WTC11 (cell line): ENCODE measurements around the gene TBC1D22A. TPM values are rescaled to one million over a fixed set of nuclear protein-coding genes. Genes with fewer than 3 reads are reported as not detected.

ENCODE experiments used
- ATAC-seq: fragments of 200-7000 bp; cut with Tn5 transposase; 2 replicates; pipeline ENCODE4 v1.10.0; 2021; ENCODE audit warnings: mild to moderate bottlenecking, moderate library complexity
- CTCF ChIA-PET: fragments of 300-600 bp; sonication (Branson Sonifier 250); formaldehyde crosslinking; loops from one replicate; lab custom pipeline; 2021; ENCODE audit warnings: antibody characterized with exemption; lab: Charles Lee
- POLR2A ChIA-PET: fragments of 350-600 bp; sonication (Branson Sonifier 250); formaldehyde crosslinking; loops from one replicate; lab custom pipeline; 2021; ENCODE audit warnings: antibody characterized with exemption; lab: Charles Lee
- DNase-seq: peaks from one replicate; pipeline ENCODE4 v3.0.0; 2021; ENCODE audit warnings: low spot score
- H3K27ac Mint-ChIP-seq: 2 replicates; pipeline ENCODE4 v1.8.0; 2021; ENCODE audit warnings: mixed read lengths
- H3K27me3 Mint-ChIP-seq: 2 replicates; pipeline ENCODE4 v1.8.0; 2021; ENCODE audit warnings: low read depth, mild to moderate bottlenecking, moderate library complexity, mixed read lengths
- H3K36me3 Mint-ChIP-seq: 2 replicates; pipeline ENCODE4 v1.8.0; 2021; ENCODE audit warnings: mixed read lengths
- H3K4me1 Mint-ChIP-seq: 2 replicates; pipeline ENCODE4 v1.8.0; 2022; ENCODE audit warnings: mixed read lengths
- H3K4me3 Mint-ChIP-seq: 2 replicates; pipeline ENCODE4 v1.8.0; 2021; ENCODE audit warnings: mild to moderate bottlenecking, moderate library complexity, mixed read lengths
- H3K9me3 Mint-ChIP-seq: 2 replicates; pipeline ENCODE4 v1.8.0; 2021; ENCODE audit warnings: mixed read lengths
- CBFB ChIP-seq: sonication (generic); formaldehyde crosslinking; IDR thresholded peaks from 2 replicates; pipeline ENCODE4 v1.8.1; 2022; ENCODE audit warnings: mild to moderate bottlenecking, low read depth, missing genetic modification reagents
- CREM ChIP-seq: sonication (generic); formaldehyde crosslinking; IDR thresholded peaks from 2 replicates; pipeline ENCODE4 v1.8.1; 2022; ENCODE audit warnings: mild to moderate bottlenecking, missing genetic modification reagents, moderate library complexity
- ESRRA ChIP-seq: sonication (generic); formaldehyde crosslinking; IDR thresholded peaks from 2 replicates; pipeline ENCODE4 v1.8.1; 2022; ENCODE audit warnings: mild to moderate bottlenecking, missing genetic modification reagents, borderline replicate concordance
- ETV6 ChIP-seq: sonication (generic); formaldehyde crosslinking; IDR thresholded peaks from 2 replicates; pipeline ENCODE4 v1.8.1; 2022; ENCODE audit warnings: mild to moderate bottlenecking, missing genetic modification reagents
- GABPB1 ChIP-seq: sonication (generic); formaldehyde crosslinking; IDR thresholded peaks from 2 replicates; pipeline ENCODE4 v1.8.1; 2023; ENCODE audit warnings: mild to moderate bottlenecking, missing genetic modification reagents
- JAZF1 ChIP-seq: fragments of 250-450 bp; sonication (Bioruptor Pico); IDR thresholded peaks from 2 replicates; pipeline ENCODE4 v1.9.0; 2021; ENCODE audit warnings: moderate library complexity, mild to moderate bottlenecking, inconsistent platforms
- NFATC4 ChIP-seq: fragments of 250-450 bp; sonication (Bioruptor Pico); IDR thresholded peaks from 2 replicates; pipeline ENCODE4 v1.9.0; 2021; ENCODE audit warnings: mild to moderate bottlenecking
- NFE2L1 ChIP-seq: sonication (generic); formaldehyde crosslinking; IDR thresholded peaks from 2 replicates; pipeline ENCODE4 v1.8.1; 2023; ENCODE audit warnings: missing genetic modification reagents
- NFYB ChIP-seq: sonication (generic); formaldehyde crosslinking; conservative IDR thresholded peaks from 2 replicates; pipeline ENCODE4 v1.8.0; 2022; ENCODE audit warnings: low read depth, missing genetic modification reagents
- TEAD1 ChIP-seq: sonication (generic); formaldehyde crosslinking; IDR thresholded peaks from 2 replicates; pipeline ENCODE4 v1.8.0; 2022; ENCODE audit warnings: mild to moderate bottlenecking, missing genetic modification reagents
- ZNF416 ChIP-seq: fragments of 250-450 bp; sonication (Bioruptor Pico); IDR thresholded peaks from 2 replicates; pipeline ENCODE4 v1.9.0; 2021; ENCODE audit warnings: mild to moderate bottlenecking, inconsistent platforms
- total RNA-seq: library from RNA; stranded (reverse); gene quantifications from 3 replicates; pipeline ENCODE4 v1.2.3, GENCODE V29; 2021
- TF ChIP-seq, protein P1 (sequence below): fragments of 250-450 bp; sonication (Bioruptor Pico); IDR thresholded peaks from 2 replicates; pipeline ENCODE4 v1.8.0; 2021; ENCODE audit warnings: mild to moderate bottlenecking
- TF ChIP-seq, protein P2 (sequence below): fragments of 250-450 bp; sonication (Bioruptor Pico); IDR thresholded peaks from 2 replicates; pipeline ENCODE4 v1.9.0; 2021; ENCODE audit warnings: moderate library complexity, mild to moderate bottlenecking, inconsistent platforms, borderline replicate concordance
- TF ChIP-seq, protein P3 (sequence below): sonication (generic); formaldehyde crosslinking; IDR thresholded peaks from 2 replicates; pipeline ENCODE4 v1.8.1; 2022; ENCODE audit warnings: mild to moderate bottlenecking, missing genetic modification reagents, moderate library complexity, borderline replicate concordance
- TF ChIP-seq, protein P4 (sequence below): fragments of 250-450 bp; sonication (Bioruptor Pico); IDR thresholded peaks from 2 replicates; pipeline ENCODE4 v2.1.2; 2022; ENCODE audit warnings: mild to moderate bottlenecking, moderate library complexity
- TF ChIP-seq, protein P5 (sequence below): fragments of 250-450 bp; sonication (Bioruptor Pico); IDR thresholded peaks from 2 replicates; pipeline ENCODE4 v1.9.0; 2021; ENCODE audit warnings: mild to moderate bottlenecking

The TBC1D22A gene
- total RNA-seq, 1 experiment from 2014 or later, result 18.1 TPM

DNA sequence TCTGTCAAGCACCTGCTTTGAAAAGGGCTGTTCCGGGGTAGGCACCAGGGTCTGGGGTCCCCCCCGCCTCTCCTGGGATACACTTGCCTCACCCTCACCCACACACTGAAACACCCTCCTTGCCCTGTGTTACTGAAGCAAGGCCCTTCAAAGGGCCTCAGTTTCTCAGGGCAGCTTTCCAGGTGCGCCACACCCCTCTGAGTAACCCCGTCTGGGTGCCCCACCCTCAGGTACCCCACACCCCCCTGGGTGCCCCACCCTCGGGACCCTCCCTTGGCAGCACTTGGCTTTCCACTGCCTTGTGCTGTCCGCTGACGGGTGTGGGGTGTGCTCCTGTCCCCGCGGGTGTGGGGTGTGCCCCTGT is 413.6 kb downstream of the TBC1D22A start:
- POLR2A ChIA-PET, result no interaction called here
- Mint-ChIP-seq H3K36me3 (0 out of 2 replicates have a peak, but pooled peaks cover 2% of the 10 kb centered on the region), H3K9me3 (peaks cover 13% of the 10 kb centered on the region), H3K4me1 (no peaks in the 10 kb centered on the region), H3K27me3 (no peaks in the 10 kb centered on the region), H3K27ac (no peak overlapping the region), H3K4me3 (no peak overlapping the region)
- CTCF ChIA-PET, result no interaction called here
- no peak for TF ChIP-seq NFE2L1 (CRISPR knock-in tag)
- TF ChIP-seq CREM (CRISPR knock-in tag), result no peak
- TF ChIP-seq NFATC4, result no peak
- no peak for TF ChIP-seq ETV6 (CRISPR knock-in tag)
- TF ChIP-seq, protein P1, sequence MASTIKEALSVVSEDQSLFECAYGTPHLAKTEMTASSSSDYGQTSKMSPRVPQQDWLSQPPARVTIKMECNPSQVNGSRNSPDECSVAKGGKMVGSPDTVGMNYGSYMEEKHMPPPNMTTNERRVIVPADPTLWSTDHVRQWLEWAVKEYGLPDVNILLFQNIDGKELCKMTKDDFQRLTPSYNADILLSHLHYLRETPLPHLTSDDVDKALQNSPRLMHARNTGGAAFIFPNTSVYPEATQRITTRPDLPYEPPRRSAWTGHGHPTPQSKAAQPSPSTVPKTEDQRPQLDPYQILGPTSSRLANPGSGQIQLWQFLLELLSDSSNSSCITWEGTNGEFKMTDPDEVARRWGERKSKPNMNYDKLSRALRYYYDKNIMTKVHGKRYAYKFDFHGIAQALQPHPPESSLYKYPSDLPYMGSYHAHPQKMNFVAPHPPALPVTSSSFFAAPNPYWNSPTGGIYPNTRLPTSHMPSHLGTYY (CRISPR knock-in tag), result no peak
- TF ChIP-seq, protein P2, sequence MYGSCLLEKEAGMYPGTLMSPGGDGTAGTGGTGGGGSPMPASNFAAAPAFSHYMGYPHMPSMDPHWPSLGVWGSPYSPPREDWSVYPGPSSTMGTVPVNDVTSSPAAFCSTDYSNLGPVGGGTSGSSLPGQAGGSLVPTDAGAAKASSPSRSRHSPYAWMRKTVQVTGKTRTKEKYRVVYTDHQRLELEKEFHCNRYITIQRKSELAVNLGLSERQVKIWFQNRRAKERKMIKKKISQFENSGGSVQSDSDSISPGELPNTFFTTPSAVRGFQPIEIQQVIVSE, result no peak
- TF ChIP-seq NFYB (CRISPR knock-in tag), result no peak
- TF ChIP-seq TEAD1, result no peak
- TF ChIP-seq, protein P3, sequence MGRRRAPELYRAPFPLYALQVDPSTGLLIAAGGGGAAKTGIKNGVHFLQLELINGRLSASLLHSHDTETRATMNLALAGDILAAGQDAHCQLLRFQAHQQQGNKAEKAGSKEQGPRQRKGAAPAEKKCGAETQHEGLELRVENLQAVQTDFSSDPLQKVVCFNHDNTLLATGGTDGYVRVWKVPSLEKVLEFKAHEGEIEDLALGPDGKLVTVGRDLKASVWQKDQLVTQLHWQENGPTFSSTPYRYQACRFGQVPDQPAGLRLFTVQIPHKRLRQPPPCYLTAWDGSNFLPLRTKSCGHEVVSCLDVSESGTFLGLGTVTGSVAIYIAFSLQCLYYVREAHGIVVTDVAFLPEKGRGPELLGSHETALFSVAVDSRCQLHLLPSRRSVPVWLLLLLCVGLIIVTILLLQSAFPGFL (CRISPR knock-in tag), result no peak
- no peak for TF ChIP-seq GABPB1
- DNase-seq (no peak), ATAC-seq (no peak)

DNA sequence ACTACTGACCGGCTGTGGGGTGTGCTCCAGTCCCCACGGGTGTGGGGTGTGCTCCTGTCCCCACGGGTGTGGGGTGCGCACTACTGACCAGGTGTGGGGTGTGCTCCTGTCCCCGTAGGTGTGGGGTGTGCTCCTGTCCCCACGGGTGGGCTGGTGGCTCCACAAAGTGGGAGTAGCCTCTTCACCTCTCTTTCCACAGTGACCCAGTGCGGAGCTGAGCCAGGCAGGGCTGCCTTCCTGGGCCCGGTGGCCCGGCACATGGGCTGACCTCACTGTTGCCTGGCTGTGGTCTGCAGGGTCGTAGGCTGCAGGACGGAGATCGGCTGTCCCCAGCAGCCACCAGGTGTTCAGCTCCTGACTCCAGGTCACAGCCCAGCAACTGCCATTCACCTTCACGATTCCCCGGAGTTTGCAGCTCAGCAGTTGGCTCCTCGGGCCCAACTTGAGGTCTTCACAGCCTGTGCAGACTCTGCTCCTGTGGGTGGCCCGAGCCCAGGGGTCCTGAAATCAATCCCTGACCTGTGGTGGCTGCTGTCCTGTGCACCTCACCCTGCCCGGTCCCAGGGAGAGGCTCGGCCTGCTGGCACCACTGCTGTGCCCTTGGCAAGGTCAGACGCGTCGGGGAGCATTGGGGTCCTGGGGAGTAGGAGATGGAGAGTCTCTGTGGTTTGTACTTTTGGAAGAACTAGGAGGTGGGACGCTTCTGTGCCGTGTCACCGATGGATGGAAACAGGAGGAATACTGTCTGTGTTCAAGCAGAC is 414.3 kb downstream of the TBC1D22A start:
- ChIA-PET CTCF (no interaction called here), POLR2A (no interaction called here)
- Mint-ChIP-seq H3K9me3 (peaks cover 21% of the 10 kb centered on the region), H3K4me3 (no peak overlapping the region), H3K4me1 (no peaks in the 10 kb centered on the region), H3K27ac (no peak overlapping the region), H3K27me3 (no peaks in the 10 kb centered on the region)
- no peak for ATAC-seq
- DNase-seq, result no peak
- TF ChIP-seq ESRRA (CRISPR knock-in tag) (no peak), ZNF416 (no peak), CBFB (CRISPR knock-in tag) (no peak), JAZF1 (no peak)
- TF ChIP-seq, protein P1 (CRISPR knock-in tag), result no peak
- TF ChIP-seq, protein P4, sequence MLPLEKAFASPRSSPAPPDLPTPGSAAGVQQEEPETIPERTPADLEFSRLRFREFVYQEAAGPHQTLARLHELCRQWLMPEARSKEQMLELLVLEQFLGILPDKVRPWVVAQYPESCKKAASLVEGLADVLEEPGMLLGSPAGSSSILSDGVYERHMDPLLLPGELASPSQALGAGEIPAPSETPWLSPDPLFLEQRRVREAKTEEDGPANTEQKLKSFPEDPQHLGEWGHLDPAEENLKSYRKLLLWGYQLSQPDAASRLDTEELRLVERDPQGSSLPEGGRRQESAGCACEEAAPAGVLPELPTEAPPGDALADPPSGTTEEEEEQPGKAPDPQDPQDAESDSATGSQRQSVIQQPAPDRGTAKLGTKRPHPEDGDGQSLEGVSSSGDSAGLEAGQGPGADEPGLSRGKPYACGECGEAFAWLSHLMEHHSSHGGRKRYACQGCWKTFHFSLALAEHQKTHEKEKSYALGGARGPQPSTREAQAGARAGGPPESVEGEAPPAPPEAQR (CRISPR knock-in tag), result no peak
- TF ChIP-seq, protein P5, sequence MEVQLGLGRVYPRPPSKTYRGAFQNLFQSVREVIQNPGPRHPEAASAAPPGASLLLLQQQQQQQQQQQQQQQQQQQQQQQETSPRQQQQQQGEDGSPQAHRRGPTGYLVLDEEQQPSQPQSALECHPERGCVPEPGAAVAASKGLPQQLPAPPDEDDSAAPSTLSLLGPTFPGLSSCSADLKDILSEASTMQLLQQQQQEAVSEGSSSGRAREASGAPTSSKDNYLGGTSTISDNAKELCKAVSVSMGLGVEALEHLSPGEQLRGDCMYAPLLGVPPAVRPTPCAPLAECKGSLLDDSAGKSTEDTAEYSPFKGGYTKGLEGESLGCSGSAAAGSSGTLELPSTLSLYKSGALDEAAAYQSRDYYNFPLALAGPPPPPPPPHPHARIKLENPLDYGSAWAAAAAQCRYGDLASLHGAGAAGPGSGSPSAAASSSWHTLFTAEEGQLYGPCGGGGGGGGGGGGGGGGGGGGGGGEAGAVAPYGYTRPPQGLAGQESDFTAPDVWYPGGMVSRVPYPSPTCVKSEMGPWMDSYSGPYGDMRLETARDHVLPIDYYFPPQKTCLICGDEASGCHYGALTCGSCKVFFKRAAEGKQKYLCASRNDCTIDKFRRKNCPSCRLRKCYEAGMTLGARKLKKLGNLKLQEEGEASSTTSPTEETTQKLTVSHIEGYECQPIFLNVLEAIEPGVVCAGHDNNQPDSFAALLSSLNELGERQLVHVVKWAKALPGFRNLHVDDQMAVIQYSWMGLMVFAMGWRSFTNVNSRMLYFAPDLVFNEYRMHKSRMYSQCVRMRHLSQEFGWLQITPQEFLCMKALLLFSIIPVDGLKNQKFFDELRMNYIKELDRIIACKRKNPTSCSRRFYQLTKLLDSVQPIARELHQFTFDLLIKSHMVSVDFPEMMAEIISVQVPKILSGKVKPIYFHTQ (CRISPR knock-in tag), result no peak
- TF ChIP-seq, all 79 proteins: peak for 0
- H3K36me3 Mint-ChIP-seq, result 0 out of 2 replicates have a peak, but pooled peaks cover 2% of the 10 kb centered on the region
